WTC11 (cell line): Measurements from ENCODE around the gene MXD3.

ENCODE experiments used
- CBFB ChIP-seq: sonication (generic); formaldehyde crosslinking; IDR thresholded peaks from 2 replicates; pipeline ENCODE4 v1.8.1; 2022; ENCODE audit warnings: mild to moderate bottlenecking, low read depth, missing genetic modification reagents
- CREM ChIP-seq: sonication (generic); formaldehyde crosslinking; IDR thresholded peaks from 2 replicates; pipeline ENCODE4 v1.8.1; 2022; ENCODE audit warnings: mild to moderate bottlenecking, missing genetic modification reagents, moderate library complexity
- FOXJ3 ChIP-seq: sonication (generic); formaldehyde crosslinking; IDR thresholded peaks from 2 replicates; pipeline ENCODE4 v1.9.0; 2021; ENCODE audit warnings: missing genetic modification reagents, mild to moderate bottlenecking, borderline replicate concordance
- GABPB1 ChIP-seq: sonication (generic); formaldehyde crosslinking; IDR thresholded peaks from 2 replicates; pipeline ENCODE4 v1.8.1; 2023; ENCODE audit warnings: mild to moderate bottlenecking, missing genetic modification reagents
- JUN ChIP-seq: sonication (generic); formaldehyde crosslinking; IDR thresholded peaks from 2 replicates; pipeline ENCODE4 v1.8.0; 2023; ENCODE audit warnings: mild to moderate bottlenecking, missing genetic modification reagents
- NR3C1 ChIP-seq: sonication (generic); formaldehyde crosslinking; conservative IDR thresholded peaks from 2 replicates; pipeline ENCODE4 v1.8.1; 2023; ENCODE audit warnings: low read depth, mild to moderate bottlenecking, missing genetic modification reagents
- TEAD1 ChIP-seq: sonication (generic); formaldehyde crosslinking; IDR thresholded peaks from 2 replicates; pipeline ENCODE4 v1.8.0; 2022; ENCODE audit warnings: mild to moderate bottlenecking, missing genetic modification reagents
- TEAD4 ChIP-seq: sonication (generic); formaldehyde crosslinking; IDR thresholded peaks from 2 replicates; pipeline ENCODE4 v1.8.0; 2022; ENCODE audit warnings: mild to moderate bottlenecking, missing genetic modification reagents
- ZNF121 ChIP-seq: sonication (generic); formaldehyde crosslinking; IDR thresholded peaks from 2 replicates; pipeline ENCODE4 v1.8.0; 2023; ENCODE audit warnings: missing genetic modification reagents
- TF ChIP-seq, protein P1 (sequence below): fragments of 200-600 bp; IDR thresholded peaks from 2 replicates; pipeline ENCODE4 v1.8.0; 2022; ENCODE audit warnings: antibody characterized with exemption
- TF ChIP-seq, protein P2 (sequence below): sonication (generic); formaldehyde crosslinking; IDR thresholded peaks from 2 replicates; pipeline ENCODE4 v1.8.1; 2023; ENCODE audit warnings: mild to moderate bottlenecking, missing genetic modification reagents
- TF ChIP-seq, protein P3 (sequence below): sonication (generic); formaldehyde crosslinking; IDR thresholded peaks from 2 replicates; pipeline ENCODE4 v1.8.1; 2022; ENCODE audit warnings: missing genetic modification reagents, borderline replicate concordance
- TF ChIP-seq, protein P4 (sequence below): sonication (generic); formaldehyde crosslinking; IDR thresholded peaks from 2 replicates; pipeline ENCODE4 v1.8.0; 2022; ENCODE audit warnings: mild to moderate bottlenecking, missing genetic modification reagents
- TF ChIP-seq, protein P5 (sequence below): sonication (generic); formaldehyde crosslinking; IDR thresholded peaks from 2 replicates; pipeline ENCODE4 v1.8.1; 2023; ENCODE audit warnings: mild to moderate bottlenecking, moderate library complexity, missing genetic modification reagents

DNA sequence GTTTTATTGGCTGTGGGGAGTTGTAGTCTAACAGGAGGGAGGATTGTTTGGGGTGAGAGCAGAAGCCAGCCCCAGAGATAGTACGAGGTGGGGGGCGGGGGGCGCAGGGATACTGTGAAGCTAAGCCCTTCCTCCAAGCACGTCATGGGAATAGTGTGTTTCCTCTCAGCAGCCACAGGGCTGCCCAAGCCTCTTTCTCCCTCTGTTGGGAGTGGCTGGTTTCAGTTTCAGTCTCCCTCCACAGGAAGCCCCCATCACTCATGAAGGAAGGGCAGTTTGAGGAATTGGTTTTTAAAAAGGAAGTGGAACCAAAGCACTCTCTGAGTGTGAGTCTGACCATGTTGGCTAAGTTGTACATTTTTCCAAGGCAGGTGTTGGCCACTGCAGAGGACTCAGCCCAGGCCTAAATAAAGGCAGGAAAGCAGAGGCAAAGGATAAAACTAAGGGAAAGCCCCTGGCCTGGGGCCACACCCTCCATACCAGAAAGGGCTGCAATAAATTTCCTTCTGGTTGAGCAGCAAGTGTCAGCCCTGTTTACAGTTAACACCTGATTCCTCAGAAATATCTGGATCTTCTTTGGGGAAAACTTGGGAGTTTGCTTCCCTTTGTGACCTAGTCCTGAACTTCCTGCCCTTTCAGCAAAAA is 11.3 kb downstream of the MXD3 start:
- no peak for TF ChIP-seq TEAD4 (CRISPR knock-in tag)
- TF ChIP-seq, protein P1, sequence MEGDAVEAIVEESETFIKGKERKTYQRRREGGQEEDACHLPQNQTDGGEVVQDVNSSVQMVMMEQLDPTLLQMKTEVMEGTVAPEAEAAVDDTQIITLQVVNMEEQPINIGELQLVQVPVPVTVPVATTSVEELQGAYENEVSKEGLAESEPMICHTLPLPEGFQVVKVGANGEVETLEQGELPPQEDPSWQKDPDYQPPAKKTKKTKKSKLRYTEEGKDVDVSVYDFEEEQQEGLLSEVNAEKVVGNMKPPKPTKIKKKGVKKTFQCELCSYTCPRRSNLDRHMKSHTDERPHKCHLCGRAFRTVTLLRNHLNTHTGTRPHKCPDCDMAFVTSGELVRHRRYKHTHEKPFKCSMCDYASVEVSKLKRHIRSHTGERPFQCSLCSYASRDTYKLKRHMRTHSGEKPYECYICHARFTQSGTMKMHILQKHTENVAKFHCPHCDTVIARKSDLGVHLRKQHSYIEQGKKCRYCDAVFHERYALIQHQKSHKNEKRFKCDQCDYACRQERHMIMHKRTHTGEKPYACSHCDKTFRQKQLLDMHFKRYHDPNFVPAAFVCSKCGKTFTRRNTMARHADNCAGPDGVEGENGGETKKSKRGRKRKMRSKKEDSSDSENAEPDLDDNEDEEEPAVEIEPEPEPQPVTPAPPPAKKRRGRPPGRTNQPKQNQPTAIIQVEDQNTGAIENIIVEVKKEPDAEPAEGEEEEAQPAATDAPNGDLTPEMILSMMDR = no peak
- TF ChIP-seq, protein P2, sequence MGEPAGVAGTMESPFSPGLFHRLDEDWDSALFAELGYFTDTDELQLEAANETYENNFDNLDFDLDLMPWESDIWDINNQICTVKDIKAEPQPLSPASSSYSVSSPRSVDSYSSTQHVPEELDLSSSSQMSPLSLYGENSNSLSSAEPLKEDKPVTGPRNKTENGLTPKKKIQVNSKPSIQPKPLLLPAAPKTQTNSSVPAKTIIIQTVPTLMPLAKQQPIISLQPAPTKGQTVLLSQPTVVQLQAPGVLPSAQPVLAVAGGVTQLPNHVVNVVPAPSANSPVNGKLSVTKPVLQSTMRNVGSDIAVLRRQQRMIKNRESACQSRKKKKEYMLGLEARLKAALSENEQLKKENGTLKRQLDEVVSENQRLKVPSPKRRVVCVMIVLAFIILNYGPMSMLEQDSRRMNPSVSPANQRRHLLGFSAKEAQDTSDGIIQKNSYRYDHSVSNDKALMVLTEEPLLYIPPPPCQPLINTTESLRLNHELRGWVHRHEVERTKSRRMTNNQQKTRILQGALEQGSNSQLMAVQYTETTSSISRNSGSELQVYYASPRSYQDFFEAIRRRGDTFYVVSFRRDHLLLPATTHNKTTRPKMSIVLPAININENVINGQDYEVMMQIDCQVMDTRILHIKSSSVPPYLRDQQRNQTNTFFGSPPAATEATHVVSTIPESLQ (CRISPR knock-in tag) = no peak
- no peak for TF ChIP-seq NR3C1 (CRISPR knock-in tag)
- TF ChIP-seq, protein P3, sequence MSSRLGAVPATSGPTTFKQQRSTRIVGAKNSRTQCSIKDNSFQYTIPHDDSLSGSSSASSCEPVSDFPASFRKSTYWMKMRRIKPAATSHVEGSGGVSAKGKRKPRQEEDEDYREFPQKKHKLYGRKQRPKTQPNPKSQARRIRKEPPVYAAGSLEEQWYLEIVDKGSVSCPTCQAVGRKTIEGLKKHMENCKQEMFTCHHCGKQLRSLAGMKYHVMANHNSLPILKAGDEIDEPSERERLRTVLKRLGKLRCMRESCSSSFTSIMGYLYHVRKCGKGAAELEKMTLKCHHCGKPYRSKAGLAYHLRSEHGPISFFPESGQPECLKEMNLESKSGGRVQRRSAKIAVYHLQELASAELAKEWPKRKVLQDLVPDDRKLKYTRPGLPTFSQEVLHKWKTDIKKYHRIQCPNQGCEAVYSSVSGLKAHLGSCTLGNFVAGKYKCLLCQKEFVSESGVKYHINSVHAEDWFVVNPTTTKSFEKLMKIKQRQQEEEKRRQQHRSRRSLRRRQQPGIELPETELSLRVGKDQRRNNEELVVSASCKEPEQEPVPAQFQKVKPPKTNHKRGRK (CRISPR knock-in tag) = no peak
- TF ChIP-seq, protein P4, sequence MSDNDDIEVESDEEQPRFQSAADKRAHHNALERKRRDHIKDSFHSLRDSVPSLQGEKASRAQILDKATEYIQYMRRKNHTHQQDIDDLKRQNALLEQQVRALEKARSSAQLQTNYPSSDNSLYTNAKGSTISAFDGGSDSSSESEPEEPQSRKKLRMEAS (CRISPR knock-in tag) = no peak
- TF ChIP-seq CBFB (CRISPR knock-in tag) = no peak
- no peak for TF ChIP-seq GABPB1 (CRISPR knock-in tag)
- TF ChIP-seq TEAD1 (CRISPR knock-in tag) = no peak
- TF ChIP-seq ZNF121 (CRISPR knock-in tag) = no peak
- TF ChIP-seq CREM (CRISPR knock-in tag) = no peak
- TF ChIP-seq, protein P5, sequence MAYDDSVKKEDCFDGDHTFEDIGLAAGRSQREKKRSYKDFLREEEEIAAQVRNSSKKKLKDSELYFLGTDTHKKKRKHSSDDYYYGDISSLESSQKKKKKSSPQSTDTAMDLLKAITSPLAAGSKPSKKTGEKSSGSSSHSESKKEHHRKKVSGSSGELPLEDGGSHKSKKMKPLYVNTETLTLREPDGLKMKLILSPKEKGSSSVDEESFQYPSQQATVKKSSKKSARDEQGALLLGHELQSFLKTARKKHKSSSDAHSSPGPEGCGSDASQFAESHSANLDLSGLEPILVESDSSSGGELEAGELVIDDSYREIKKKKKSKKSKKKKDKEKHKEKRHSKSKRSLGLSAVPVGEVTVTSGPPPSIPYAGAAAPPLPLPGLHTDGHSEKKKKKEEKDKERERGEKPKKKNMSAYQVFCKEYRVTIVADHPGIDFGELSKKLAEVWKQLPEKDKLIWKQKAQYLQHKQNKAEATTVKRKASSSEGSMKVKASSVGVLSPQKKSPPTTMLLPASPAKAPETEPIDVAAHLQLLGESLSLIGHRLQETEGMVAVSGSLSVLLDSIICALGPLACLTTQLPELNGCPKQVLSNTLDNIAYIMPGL (CRISPR knock-in tag) = no peak
- TF ChIP-seq FOXJ3 (CRISPR knock-in tag) = no peak
- no peak for TF ChIP-seq JUN (CRISPR knock-in tag)
